Right ventricle myocardium superior (tissue), 1 donor: Measurements from ENCODE around the gene ZYG11B. TPM values are rescaled to one million over a fixed set of nuclear protein-coding genes. Genes with fewer than 3 reads are reported as not detected.

Source experiments
- total RNA-seq: library from RNA; stranded (reverse); fragmentation: NEBNext Ultra II Directional; extraction: Animal tissue kit (Norgen Biotek cat#: 25700); gene quantifications from one replicate; pipeline ENCODE4 v1.2.1, GENCODE V29; 2021
- donor health status: DM: no; HTN: yes; CAD: no; lungs with severe emphysema.

ZYG11B gene
- total RNA-seq, 1 donor from 2014 or later, result 75.0 TPM

Other genes starting within 250 kb of the ZYG11B start
- gene TUT4, start 173.4 kb upstream of the ZYG11B start, total RNA-seq, result 31.8 TPM
- 3.9 TPM for gene GPX7, start 124.1 kb upstream of the ZYG11B start, total RNA-seq
- gene SHISAL2A, start 93.3 kb upstream of the ZYG11B start, total RNA-seq, result not detected
- gene COA7, start 28.1 kb upstream of the ZYG11B start, total RNA-seq, result 18.6 TPM
- not detected for gene ZYG11A, start 116.3 kb downstream of the ZYG11B start, total RNA-seq
- 147 TPM for gene ECHDC2, start 195.3 kb downstream of the ZYG11B start, total RNA-seq
- 155 TPM for gene SCP2, start 200.8 kb downstream of the ZYG11B start, total RNA-seq